GM19351 (cell line): ENCODE measurements around the gene PKP3.
"Not testable (repeated sequence)": the region's sequence is repeated elsewhere in the genome, so short reads cannot be mapped to it uniquely, and the experiment has no call there.

Experiments used
- ATAC-seq: cut with Tn5 transposase; IDR thresholded peaks from one replicate; pipeline ENCODE4 v1.9.1; 2021; ENCODE audit warnings: mild to moderate bottlenecking, moderate library complexity; ENCODE audit not compliant: unreplicated experiment

PKP3 gene

GRCh38 chr11:376531-377173, 17.4 kb upstream of the PKP3 start:
- ATAC-seq, result no peak

DNA sequence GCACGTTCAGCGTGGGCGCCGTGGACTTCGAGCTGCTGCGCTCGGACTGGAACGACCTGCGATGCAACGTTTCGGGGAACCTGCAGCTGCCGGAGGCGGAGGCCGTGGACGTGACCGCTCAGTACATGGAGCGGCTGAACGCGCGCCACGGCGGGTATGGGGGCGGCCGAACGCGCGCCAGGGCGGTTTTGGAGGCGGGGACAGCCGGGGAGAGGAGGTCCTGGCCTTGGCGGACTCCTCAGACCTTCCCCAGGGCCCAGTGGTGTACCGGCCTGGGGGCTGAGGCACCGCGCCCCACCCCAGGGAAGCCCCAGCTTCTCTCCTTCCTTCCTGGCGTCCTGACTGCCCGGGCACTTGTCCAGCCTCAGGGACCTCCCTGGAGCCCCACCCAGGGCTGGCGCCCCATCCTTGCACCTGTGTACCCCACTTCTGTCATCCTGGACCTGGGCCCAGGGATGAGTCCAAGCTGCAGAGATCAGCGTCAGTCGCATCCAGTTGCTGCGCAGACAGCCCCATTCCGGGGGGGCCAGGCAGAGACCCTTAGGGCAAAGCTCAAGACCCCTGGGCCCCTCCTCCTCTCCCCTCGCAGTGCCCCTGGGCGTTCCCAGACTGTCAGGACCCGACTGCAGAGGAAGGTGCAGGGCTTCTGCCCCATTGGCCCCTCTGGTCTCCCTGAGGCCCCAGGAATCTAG, 16.7 kb upstream of the PKP3 start:
- no peak for ATAC-seq

- ATAC-seq, result no peak
These were observed 16.0 kb upstream of the PKP3 start for GRCh38 chr11:377883-378500.

DNA sequence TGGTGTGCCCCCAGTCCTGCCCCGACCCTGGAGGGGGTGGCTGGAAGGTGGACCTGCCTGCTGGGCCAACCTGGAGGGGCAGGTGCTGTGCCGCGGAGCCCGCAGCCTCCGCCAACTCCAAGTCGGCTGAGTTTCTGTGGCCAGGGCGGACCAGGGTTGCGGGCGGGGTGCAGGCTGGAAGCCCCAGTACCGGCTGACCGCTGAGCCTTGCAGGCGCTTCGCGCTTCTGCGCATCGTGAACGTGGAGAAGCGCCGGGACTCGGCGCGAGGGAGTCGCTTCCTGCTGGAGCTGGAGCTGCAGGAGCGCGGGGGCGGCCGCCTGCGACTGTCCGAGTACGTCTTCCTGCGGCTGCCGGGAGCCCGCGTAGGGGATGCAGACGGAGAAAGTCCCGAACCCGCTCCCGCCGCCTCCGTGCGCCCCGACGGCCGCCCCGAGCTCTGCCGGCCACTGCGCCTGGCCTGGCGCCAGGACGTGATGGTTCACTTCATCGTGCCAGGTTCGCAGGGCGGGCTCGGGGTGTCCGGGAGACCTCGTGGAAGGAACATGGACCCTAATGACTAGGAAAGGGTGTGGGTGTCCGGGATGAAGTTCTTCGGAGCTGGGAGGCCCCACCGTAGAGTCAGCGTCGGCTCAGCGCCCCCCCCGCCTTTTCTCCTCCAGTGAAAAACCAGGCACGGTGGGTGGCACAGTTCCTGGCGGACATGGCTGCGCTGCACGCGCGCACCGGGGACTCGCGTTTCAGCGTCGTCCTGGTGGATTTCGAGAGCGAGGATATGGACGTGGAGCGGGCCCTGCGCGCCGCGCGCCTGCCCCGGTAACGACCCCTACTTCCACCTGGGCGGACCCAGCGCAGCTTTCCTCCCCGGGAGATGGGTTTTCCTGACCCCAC, 14.6 kb upstream of the PKP3 start:
- no peak for ATAC-seq

DNA sequence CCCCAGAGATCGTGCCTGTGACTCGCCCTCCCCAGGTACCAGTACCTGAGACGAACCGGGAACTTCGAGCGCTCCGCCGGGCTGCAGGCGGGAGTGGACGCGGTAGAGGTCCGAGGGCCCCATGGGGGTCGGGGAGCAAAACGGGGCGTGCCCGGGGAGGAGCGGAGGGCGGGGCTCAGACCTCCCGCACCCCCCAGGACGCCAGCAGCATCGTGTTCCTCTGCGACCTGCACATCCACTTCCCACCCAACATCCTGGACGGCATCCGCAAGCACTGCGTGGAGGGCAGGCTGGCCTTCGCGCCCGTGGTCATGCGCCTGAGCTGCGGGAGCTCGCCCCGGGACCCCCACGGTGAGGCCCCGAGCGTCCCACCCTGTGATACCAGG, 13.9 kb upstream of the PKP3 start:
- ATAC-seq, result no peak

DNA sequence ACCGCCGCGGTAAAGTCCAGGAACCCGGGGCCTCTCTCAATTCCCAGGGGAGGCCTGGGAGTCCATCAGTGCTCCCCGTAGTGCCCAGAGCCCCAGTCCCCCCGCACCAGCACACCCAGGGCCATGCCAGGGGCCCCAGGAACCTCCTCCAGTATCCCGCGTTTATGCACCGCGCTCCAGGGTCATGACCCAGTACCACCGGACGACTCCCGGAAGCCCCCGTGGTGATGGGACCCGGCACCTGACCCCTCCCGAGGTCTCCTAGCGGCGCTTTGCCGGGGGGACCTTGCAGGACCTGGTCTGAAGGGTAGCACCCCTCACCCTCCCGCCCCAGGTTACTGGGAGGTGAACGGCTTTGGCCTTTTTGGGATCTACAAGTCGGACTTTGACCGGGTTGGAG, 13.5 kb upstream of the PKP3 start:
- ATAC-seq, result no peak

GRCh38 chr11:380996-381395, 13.0 kb upstream of the PKP3 start:
- no peak for ATAC-seq

DNA sequence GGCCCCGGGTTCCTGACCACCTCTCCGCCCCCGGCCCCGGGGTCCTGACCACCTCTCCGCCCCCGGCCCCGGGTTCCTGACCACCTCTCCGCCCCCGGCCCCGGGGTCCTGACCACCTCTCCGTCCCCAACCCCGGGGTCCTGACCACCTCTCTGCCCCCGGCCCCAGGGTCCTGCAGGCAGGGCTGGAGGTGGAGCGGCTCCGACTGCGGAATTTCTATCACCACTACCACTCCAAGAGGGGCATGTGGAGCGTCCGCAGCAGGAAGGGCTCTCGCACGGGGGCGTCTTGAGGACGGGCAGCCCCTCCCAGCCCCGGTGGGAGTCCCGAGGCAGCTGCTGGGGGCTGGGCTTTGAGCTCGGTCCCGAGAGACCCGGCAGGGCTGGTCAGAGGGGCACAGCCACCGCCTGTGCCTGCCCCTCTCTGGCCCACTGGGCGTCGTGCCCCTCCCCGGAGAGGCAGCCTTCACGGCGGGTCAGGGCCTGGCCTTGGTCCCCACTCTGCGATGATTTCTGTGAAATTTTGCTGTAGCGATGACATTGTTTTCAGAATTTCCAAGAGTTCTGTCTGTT, 12.4 kb upstream of the PKP3 start:
- ATAC-seq, result no peak

DNA sequence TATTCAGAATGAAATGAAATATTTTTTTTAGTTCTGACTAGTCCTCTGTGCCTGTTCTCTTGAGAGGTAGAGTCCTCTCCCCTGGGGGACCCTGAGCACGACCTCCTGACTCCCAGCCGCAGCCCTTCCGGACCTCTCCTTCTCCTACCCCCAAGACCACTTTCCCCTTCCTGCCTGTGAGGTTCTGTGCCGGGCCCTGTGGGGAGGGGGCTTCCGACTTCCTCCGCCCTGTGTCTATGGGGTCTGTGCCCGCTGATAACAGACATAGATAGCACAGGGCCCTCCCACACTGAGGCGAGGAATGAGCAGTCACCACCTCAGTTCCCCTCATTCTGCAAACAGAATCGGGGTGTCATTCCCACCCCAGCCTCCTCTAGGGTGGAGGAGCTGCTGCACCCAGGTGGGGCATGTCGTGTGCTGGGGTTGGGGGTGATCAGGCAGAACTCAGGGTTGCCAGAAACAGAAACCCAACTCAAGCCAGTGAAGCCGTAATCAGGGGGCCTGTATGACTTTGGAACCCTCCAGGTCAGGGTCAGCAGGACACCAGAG, 11.9 kb upstream of the PKP3 start:
- ATAC-seq, result no peak

DNA sequence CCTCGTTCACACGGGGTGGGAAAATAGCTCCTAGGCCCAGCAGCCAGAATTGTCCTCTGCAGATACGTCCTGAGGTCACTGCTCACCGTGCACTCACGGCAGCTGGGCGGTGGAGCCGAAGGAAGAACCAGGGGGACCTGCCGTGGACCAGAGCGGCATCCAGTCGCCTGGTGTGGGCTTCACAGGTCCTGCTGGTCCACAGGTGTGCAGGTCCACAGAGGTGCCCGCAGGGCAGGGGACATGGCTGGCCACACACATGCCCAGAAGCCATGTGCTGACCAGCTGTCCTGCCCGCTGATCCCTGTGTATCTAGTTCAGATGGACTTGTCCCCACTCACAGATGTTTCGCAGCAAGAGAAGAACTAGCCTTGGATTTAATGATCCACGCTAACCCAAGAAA, 10.6 kb upstream of the PKP3 start:
- no peak for ATAC-seq

DNA sequence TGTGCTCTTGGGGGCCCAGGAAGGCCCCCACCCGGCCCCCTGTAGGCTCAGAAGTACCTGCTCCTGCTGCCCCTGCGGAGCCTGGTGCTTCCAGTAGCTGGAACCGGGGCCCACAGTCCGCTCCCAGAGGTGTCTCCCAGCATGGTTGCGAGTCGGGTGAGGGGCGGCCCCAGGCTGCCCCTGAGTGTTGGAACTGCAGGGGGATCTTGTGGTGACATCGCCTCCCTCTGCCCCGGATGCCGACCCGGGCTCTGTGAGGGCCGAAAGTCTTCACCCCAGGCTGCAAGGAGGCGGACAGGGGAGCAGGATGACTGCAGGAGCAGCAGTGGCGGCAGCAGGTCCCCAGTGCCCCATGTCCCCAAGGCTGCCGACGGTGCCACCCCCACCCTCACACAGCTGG, 9.5 kb upstream of the PKP3 start:
- ATAC-seq, result no peak

DNA sequence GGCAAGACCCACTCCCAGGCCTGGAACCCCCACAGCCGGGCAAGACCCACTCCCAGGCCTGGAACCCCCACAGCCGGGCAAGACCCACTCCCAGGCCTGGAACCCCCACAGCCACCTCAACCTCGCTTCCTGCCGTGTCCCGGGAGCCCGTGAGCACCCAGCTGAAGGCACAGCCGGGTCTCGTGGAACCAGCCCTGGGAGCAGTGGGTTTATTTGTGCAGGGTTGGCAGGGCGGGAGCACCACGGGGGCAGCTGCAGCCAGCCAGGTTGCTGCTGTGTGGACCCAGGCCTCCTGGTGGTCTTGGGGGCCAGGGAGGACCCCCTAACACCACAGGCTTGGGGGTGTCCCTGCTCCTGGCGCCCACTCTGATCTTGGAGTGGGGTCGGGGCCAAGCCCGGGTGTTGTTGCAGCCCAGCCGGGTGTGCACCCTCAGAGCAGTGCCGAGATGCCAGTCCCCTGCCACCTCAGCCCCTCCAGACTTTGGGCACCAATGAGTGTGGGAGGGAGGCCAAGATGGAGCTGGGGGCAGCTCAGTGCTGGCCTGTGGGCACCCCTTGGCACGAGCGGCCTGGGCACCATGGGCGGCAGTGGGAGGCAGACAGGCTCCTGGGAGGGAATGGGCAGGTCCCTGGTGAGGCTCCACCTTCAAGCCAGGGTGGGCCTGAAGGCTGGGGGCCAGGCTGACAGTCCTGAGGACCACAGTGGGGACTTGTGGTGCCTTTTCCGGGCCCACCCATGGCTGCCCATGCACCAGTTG, 8.2 kb upstream of the PKP3 start:
- no peak for ATAC-seq

DNA sequence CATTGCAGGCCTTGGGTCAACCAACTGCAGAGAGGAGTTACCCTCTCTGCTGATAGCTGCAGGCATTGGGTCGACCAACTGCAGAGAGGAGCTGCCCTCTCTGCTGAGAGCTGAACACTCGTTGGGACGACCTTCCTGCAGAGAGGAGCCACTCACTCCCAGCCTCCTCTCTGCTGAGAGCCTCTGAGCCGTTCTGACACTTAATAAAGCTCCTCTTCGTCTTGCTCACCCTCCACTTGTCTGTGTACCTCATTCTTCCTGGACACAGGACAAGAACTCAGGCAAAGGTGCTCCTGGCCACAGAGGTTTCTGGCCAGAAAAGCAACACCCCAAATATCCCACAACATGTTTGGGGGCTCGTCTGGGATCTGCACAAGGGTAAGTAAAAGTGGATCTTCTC, 7.5 kb upstream of the PKP3 start:
- ATAC-seq, result no peak

GRCh38 chr11:387193-387793, 6.7 kb upstream of the PKP3 start:
- ATAC-seq, result no peak

- not testable (repeated sequence) for ATAC-seq
These were observed 4.6 kb upstream of the PKP3 start for GRCh38 chr11:389369-389768.

- no peak for ATAC-seq
These were observed 3.8 kb upstream of the PKP3 start for GRCh38 chr11:390175-390574.

GRCh38 chr11:391117-392017, 2.6 kb upstream of the PKP3 start:
- no peak for ATAC-seq

DNA sequence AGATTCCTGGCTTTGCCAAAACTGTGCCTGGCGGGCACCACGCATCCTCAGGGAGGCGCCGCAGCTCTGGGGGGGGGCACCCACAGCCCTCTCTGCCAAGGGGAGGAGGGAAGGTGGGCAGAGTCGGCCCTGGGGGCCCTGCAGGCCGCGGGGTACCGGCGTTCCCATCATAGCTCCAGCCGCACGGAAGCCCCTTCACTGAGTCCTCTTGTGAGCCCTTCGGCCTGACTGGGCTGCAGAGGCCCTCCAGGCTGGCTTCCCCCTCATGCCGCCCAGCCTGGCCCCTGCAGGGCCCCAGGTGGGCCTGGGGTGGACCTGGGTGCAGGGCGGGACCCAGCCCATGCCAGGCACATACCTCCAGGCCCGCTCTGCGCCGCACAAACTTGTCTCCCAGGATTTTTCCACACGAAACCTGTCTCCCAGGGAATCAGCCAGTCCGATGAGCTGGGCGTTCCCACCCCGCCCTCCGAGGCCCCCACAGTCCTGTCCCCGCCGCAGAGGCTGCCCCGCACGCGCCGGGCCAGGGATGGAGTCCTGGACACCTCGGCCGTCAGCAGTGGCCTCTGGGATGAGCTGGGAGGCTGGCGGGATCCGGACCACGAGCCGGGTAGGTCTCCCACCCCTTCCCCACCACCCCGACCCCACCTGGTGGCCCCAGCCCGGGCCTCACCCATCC, 1.8 kb upstream of the PKP3 start:
- ATAC-seq, result no peak
